ENCODE results near the gene SAFB2.

SAFB2 gene

DNA sequence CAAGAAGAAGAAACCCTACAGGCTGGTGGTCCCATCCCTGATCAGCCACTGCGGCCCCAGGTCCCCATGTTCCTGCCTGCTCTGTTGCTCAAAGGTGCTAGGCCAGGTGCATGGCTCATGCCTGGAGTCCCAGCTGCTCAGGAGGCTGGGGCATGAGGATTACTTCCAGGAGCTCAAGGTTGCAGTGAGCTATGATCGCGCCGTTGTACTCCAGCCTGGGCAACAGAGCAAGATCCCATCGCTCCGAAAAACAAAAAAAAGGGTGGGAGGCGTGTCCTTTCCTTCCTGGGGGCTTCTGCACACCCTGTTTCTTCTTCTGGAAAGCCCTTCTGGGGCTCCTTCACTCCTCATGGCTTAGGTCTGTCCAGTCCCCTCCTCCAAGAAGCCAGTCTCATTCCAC is 42.9 kb downstream of the SAFB2 start:
- DNase-seq = no peak

DNA sequence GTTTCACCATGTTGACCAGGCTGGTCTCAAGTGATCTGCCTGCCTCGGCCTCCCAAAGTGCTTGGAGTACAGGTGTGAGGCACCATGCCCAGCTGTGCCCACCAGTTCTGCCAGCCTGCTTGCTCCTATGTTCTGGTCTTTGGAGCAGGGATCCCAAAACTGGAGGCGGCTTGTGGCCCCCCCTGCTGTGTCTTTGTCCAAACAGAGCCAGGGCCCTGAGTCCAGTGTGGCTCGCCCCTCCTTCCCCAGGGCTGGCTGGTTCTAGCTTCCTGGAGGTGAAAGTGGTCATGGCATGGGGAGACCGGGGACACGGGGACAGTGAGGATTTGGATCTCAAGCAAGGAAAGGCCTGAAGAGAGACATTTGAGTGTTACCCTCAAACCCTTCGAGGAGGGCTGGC is 43.3 kb downstream of the SAFB2 start:
- no peak for DNase-seq

DNA sequence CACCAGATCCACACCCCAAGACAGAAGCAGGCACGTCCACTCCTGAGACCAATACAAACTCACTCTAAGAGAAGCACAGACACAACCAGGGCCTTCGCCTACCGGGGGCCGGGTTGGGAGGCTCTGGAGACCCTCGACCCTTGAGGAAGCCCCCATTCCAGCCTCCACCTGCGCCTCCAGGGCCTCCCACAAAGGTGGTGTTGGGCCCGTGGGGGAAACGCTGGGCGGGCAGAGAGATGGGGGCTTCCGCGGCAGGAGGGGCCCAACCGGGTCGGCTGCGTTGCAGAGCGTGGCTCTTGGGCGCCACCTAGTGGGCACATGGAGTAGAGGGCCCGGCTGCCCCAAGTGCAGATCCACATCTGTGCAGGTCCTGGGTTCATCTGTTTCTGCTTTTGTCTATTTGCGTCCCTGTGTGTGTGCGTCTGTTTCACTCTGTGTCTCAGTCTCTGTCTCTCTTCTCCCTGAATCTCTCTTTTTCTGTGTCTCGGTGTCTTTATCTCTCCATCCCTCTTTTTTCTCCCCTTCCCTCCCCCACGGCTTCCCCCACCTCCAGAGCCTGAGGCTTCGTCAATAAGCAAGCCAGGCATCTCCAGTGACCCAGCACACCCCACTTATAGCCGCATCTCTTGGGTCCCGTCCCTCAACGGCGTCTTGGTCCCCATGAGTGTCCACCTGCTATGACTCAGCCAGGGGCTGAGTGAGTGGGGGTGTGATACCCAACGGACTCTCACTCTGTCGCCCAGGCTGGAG is 44.3 kb downstream of the SAFB2 start:
- peak in 9 of 14 donors; percentile 3 to 49 (median 18) for DNase-seq

DNA sequence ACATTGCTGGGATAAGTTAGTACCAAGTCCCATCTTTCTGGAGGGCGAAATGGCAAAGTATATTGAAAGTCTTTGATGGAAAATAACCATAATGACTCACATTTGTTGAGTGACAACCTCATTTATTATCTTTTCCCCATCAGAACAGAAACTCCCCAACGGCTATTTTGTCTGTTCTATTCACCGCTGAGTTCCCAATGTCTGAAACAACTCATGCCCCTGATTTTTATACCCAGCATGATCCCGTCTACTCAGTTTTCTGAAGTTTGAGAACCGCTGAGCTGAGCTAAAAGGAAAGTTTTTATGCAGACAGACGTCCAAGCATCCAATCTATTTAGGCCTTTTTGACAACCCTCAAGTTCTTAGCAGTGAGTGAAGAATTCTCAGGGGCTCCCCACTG is 47.0 kb downstream of the SAFB2 start:
- DNase-seq = no peak

DNA sequence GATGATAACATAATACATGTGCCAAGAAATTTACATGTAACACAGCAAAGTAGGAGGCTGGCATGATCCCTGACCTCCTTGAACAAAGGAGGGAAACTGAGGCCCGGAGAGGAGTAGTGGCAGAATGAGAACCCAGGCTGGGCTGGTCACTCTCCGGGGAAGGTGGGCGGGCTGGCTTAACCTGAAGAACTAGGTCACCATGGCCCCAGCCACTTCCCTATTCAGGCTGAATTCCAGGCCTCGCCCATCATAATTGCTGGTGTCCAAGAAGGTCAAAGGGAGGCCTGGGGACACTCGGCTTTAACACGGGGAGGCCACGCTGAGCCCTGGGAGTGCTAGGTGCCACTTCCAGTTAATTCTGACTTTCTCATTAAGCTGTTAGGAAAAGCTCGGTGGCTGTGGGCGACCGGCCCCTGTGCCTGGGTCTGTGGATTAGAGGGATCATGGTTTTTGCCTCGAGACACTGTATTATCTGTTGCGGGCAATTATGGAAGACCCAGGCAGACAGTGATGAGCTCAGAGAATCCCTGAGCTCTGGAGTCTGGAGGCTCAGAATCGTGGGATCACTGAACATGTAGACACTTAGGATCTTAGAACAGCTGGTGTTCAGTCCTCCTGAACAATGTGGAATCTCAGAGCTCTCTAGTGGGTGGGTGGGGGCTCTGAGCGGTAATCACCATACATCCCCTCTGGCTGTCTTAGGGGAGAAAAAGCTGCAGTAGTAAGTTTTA is 49.9 kb downstream of the SAFB2 start:
- DNase-seq = no peak

DNA sequence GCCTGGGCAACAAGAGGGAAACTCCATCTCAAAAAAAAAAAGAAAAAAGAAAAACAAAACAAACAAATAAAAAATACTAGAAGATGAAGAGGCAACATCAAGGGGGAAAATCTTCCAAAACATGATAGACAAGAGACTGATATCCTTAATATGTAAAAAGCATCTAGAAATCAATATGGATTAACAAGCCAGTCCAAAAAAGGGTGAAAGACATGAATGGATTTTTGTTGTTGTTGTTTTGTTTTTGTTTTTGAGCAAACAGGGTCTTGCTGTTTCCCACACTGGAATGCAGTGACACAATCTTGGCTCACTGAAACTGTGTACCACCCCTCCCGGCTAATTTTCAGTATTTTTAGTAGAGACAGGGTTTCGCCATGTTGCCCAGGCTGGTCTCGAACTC is 50.8 kb downstream of the SAFB2 start:
- no peak for DNase-seq

DNA sequence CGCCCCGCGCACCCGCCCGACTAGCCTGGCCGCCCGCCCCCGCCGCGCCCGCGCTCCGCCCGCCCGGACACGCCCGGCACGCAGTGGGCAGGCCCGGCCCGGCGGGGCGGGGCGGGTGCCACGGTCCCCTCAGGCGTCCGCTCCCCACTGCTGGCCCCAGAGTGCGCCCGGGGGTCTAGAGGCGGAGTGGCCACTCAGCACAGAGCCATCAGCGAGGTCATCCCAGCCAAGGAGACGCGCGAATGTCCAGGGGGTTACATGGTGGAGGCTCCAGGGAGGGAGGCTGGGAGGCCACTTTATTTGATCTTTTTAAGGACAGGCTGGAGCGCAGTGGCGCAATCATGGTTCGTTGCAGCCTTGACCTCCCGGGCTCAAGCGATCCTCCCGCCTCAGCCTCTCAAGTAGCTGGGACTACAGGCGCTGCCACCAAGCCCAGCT is 54.6 kb downstream of the SAFB2 start:
- DNase-seq = no peak

DNA sequence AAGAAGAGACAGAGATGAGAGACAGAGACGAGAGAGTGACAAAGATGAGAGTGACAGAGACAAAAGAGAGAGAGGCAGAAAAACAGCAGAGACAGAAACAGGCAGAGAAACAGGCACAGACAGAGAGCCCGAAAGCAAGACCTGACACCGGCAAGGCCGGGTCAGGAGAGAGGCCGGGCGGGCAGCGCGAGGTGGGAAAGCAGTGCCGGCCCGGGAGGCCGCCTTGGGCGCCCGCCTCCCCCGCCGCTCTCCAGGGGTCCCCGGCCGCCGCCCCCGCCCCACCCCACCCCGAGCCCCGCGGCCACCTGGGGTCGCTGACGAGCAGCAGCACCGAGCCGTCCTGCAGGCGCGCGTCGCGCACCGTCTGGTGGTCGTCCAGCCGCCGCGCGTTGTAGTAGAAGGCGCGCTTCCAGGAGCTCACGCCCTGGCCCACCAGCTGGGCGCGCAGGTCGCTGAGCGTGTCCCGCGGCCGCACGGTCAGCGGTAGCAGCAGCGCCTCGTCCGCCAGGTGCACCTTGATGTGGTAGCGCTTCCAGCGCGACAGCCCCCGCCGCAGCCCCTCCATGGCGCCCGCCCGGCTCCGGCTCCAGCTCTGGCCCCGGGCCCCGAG is 55.1 kb downstream of the SAFB2 start, which contains the start of gene TINCR:
Gene TINCR, minus strand, starts transcription at position 594 of the 610 bp plus-strand sequence.
- DNase-seq = no peak

DNA sequence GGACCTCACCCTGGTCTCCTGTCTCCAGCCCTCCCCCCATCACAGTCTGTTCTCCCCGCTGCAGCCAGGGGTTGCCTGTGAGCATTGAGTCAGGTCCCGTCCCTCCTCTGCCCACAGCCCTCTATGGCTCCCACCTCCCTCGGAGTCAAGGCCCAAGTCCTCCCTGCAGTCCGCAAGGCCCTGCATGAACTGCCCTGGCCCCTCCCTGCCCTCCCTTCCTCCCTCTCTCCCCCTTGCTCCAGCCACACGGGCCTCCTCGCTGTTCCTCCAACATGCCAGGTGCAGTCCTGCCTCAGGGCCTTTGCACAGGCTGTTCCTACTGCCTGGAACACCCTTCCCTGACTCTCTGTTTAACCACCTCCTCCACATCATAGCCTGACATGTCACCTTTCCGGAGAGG is 57.6 kb downstream of the SAFB2 start:
- DNase-seq = no peak

DNA sequence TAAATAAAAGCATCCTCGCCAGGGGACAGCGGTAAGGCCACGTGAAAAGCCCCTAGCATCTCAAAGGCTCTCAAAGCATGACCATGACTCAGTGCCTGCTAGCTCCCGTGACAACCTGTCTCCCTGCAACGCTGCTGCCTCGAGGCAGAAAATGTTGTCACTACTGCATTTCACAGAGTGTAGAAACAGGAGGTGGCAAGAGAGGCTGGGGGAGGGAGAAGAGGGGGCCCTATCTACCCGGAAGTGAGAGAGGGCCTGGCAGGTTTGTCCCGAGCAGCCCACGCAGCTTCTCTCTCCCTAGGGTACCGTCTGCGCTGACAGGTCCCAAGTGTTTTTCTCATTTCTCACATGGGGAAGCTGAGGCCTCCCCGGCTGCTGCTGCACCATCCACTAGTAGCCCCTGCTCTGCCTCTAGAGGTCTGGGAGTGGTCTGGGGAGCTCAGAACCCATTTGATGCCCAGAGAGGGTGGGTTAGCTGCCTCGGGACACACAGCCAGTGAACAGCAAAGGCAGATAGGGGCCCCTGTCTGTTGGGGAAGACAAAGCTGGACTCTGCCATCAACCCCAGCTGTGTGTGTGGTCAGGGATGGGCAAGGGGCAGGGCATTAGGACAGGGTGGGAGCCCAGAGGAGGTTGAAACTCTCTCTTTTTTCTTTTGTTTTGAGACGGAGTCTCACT is 58.5 kb downstream of the SAFB2 start:
- no peak for DNase-seq

DNA sequence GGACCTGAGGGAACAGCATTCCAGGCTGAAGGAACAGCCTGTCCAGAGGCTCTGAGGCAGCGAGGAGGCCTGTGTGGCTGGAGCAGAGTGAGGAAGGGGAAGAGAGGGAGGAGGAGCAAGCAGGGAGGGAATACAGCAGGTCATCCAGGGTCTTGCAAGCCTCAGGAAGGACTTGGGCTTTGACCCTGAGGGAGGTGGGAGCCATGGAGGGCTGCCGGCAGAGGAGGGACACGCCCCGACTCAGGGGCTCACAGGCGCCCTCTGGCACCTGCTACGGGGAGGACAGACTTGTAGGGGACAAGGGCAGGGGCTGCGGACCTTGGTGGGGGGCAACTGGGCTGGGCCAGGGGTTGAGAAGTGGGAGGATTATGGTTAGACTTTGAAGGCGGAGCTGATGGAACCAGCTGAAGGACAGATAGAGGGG is 59.6 kb downstream of the SAFB2 start:
- DNase-seq = no peak

DNA sequence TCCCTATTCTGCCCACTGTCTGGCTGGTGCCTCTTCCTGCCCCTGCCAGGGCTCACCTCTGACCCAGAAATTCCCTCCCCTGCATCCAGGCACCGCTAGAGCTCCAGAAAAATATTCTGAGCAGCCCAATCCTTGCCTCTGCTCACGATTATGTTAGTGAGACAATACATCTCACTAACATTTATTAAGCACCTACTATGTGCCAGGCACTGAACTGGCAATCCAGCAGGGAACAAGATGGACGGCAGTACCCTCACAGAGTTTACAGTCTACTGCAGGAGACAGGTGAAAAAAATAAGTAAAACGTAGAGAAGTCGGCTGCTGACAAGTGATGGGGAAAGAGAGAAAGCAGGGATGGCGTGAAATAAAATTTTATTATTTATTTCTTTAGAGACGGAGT is 60.3 kb downstream of the SAFB2 start:
- no peak for DNase-seq

DNA sequence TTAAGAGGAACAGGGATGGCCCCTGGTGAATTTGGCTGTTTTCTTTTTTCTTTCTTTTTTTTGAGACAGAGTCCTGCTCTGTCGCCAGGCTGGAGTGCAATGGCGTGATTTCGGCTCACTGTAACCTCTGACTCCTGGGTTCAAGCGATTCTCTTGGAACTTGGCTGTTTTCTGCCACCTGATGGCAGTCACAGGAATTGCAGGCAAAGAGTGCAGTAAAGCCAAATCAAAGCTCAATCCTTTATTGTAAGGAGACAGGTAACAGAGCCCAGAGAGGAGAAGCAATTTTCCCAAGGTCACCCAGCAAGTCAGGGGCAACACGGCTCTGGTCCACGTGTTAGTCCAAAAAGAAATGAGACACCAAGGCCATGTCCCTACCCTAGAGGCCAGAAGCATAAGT is 61.0 kb downstream of the SAFB2 start:
- no peak for DNase-seq

DNA sequence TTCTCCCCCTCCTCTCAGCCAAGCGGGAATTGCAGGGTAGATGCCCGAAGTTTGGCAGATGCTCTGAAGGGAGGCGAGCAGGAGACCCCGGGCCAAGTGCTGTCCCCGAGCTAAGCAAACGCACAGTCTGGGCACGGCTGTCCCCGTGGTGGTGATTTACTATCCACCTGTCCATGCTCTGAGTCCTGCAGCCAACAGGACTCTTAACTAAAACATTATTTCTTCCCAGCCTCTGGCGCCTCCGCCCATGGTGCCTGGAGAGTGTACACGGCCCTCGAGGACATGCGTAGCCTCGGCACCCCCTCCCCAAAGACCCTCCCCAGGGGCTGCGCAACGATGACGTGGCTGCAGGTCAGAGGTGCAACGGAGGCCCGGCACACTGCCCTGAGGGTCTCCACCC is 62.4 kb downstream of the SAFB2 start:
- DNase-seq = no peak

DNA sequence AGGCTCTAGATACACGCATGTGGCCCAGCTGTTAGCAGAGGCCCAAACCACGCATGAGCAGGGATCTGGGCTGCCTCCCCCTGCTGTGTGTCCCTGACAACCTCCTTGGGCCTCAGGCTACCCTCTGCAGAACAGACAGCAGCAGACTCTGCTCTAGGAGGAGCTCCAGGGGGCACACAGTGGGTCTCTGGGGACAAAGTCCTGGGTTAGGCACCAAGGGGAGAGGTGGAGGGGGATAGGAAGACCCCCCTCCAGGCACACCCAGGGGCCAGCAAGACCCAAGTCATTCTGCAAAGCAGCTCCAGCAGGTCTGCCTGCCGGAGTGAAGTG is 62.8 kb downstream of the SAFB2 start:
- no peak for DNase-seq

DNA sequence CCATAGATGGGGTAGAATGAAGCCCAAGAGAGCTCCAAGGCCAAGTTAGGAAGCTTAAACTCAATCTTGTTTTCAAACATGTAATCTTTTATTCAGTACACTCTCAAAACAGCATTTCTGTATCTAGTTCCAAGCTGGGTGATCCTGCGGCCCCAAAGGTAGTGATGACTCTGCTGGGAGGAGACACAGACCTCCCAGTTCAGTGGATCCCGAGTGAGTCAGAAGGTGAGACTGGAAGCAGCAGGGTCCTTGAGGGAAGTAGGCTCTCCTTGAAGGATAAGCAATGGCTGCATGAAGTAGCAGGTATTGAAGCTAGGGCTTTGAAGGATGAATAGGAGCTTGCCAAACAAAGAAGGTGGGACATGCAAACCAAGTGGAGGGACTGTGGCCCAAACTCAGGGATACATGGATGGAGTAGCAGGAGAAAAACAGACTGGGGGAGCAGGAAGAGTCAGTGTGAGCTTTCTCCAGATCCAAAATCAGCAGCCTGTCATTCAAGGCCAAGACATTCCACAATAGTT is 64.4 kb downstream of the SAFB2 start:
- no peak for DNase-seq

DNA sequence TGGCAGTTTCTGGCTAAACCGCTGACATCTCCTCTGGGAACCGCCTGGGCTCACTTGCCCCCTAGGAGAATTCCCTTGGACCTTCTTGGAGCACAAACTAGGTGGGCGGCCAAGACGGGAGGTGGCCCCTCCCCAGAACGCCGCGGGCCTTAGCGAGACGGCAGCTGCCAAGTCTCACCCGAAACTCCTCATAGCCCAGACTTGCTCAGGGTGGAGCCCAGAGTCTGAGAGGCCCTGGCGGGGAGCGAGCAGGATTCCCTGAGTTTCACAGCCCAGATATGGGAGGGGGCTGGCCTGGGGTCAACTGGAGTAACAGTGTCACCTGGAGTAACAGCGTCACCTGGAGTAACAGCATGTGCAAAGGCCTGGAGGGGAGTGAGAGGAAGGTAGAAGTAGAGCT is 64.9 kb downstream of the SAFB2 start:
- no peak for DNase-seq

DNA sequence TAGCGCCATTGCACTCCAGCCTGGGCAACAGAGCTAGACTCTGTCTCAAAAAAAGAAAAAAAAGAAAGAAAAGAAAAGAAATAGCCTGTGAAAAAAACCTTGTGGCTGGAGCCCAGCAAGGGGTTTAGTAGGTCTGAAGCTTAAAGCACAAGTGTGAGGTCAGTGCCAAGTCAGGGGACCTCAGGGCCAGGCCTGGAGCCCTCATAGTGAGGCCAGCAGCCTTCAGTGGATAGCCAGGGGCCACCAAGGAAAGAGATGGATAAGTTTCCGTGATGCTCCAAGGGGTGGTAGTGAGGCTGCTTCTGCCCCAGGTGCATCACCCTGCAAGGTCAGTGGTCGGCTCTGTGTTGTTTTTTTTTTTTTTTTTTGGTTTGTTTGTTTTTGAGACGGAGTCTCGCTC is 67.7 kb downstream of the SAFB2 start:
- DNase-seq = no peak

DNA sequence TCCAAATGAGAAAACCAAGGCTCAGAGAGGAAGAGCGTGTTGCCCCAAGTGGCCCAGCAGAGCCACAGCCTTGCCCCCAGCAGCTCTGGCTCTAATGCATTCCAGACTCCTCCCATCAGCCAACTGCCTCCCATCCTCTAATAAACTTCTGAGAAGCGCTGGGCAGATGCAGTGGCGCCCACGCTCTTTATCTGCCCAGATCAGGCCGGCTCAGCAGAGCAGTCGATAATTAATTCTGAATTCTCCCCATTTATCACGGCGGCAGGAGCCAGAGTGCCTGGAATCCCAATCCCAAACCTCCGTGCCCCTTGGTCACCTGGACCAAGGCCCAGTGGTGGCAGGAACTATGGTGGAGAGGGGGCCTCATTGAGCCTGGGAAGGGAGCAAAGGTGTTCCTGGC is 68.7 kb downstream of the SAFB2 start:
- no peak for DNase-seq

DNA sequence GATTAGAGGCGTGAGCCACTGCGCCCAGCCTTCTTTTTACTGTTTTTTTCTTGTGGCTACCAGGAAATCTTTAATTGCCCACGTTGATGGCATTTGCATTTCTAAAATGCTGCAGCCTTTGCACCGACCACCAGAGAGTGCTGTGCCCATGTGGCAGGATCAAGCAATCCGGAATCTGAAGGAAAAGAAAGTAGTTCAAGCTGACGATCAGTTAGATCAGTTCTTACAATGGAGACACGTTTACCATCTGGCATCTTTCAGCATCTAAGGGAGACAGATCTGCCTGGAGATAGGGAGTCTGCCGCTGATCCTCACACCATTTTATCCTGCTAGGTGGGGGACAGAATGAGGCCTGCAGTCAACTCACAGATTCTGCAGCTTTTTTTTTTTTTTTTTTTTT is 74.7 kb downstream of the SAFB2 start:
- no peak for DNase-seq

DNA sequence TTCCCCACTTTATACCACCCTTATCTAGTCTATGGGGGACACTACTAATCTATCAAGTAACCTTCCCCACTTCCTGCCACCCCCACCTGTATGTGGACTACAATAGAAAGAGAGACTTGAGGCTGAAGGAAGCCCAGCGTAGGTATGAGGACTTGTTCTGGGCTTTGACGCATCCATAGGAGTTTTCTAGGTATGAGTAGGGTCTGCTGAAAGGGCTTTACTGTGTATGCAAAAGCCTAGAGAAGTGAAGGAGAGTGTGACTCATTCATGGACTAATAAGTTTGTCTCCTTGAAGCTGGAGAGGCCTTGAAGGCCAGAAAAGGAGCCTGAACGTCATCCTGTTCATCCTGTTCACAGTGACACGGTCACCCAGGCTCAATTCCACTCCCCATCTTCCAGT is 76.6 kb downstream of the SAFB2 start:
- no peak for DNase-seq

DNA sequence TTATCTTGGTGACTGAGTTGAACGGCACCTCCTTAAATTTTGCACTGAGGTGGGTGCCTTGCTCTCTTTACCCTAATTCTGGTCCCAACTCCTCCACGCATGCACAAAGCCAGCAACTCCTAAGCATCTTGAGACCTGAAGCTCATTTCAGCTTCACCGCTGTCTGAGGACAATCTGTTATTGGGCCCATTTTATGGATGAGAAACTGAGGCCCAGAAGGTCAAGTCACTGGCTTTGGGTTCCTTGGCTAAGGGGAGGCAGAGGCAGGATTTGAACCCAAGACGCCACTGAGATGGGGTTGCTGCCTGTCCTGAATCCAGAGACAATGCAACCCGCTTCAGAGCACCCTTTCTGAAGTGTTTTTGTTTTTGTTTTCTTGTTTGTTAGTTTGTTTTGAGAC is 77.5 kb downstream of the SAFB2 start:
- no peak for DNase-seq

DNA sequence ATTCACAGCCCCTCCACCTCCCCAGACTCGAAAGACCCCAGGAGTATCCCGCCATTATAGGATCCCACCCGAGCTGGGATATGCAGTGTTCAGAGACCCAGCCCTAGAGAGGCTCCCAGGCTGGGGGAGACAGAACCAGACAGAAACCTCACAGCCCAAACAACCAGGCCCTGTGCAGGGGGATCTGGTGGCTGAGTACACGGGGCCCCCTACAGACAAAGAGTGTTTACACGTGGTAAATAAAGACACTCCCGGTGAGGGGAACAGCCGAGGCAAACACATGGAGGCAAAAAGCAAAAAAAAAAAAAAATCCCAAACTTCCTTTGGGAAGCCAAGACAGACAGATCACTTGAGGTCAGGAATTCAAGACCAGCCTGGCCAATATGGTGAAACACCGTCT is 79.9 kb downstream of the SAFB2 start:
- no peak for DNase-seq

All from C1 segment of cervical spinal cord (tissue), 14 donors.